Ovary (tissue), 3 donors: ENCODE measurements around the gene RDH11.

Experiments used
- CTCF ChIP-seq, 3 donors: fragments of 450-650 bp in 2 of 3; fragments of 200-600 bp in 1 of 3; IDR thresholded peaks; one replicate each; pipeline versions ENCODE4 v1.5.1 to v1.8.0; 2016 to 2022; ENCODE audit warnings: antibody characterized with exemption in 3 of 3, mild to moderate bottlenecking in 1 of 3
- EP300 ChIP-seq: sonication (generic); formaldehyde crosslinking; IDR thresholded peaks from one replicate; pipeline ENCODE4 v1.6.1; 2017; ENCODE audit warnings: antibody characterized with exemption
- POLR2A ChIP-seq: fragments of 450-650 bp; IDR thresholded peaks from one replicate; pipeline ENCODE4 v1.6.1; 2017; ENCODE audit warnings: antibody characterized with exemption, mild to moderate bottlenecking, moderate library complexity
- donor health status: DM: no; HTN: no; CAD: no.

DNA sequence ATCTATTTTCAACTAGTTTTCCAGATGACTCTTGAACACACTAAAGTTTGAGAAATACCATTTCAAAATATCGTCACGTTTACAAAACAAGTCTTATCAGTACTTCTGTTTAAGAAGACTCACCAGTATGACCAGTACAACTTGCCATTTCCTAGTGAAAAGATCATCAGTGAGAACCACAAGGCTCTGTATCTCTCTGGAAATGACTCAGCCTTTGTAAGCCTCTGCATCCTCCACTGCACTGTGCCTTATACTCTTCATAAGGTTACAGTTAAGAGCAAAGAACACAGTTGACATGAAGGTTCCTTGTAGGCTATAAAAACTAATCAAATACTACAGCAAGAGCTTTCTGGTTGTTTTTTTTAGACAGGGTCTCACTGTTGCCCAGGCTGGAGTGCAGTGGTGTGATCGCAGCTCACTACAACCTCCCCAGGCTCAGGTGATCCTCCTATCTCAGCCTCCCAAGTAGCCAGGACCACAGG, 15.4 kb downstream of the RDH11 start:
- TF ChIP-seq CTCF (IDR thresholded peaks at IDR 0.05), result no peak
- no peak for TF ChIP-seq POLR2A
- no peak for TF ChIP-seq EP300
